ENCODE results near the gene CYB5R4.
"Not testable (repeated sequence)": the region's sequence is repeated elsewhere in the genome, so short reads cannot be mapped to it uniquely, and the experiment has no call there.

The CYB5R4 gene

DNA sequence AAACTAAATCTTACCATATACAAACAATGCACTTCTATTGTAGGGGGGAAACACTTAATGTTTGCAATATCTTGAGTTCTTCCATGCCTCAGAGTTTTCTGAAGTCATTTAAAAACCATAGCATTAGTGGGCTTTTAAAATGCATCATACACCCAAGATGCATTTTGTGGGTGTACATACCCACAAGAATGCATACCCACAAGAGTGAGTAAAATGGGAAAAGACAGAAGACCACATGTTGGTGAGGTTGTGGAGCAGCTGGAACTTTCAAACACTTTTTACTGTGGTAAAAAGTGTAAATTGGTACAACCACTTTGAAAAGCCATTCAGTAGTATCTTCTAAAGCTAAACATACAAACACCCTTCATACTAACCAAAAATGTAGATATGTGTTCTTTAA, 57.5 kb downstream of the CYB5R4 start:
- no peak for DNase-seq

DNA sequence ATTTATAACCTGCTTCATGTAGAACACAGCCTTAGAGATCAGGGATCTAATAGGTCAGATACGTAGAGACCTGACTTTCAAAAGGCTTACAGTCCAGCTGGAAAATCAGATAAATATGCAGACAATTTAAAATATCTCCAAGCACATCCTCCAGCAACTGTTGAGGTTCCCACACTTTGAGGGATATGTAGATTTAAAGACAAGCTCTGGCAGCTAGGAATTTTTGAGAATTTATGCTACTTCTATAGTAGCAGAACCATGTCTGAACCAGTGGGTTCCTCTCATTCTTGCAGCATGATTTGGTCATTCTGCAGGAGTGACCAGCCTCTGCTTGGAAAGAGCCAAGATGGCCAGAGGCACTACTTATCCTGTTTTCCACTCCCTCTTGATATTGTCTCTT, 60.5 kb downstream of the CYB5R4 start:
- DNase-seq, result no peak

DNA sequence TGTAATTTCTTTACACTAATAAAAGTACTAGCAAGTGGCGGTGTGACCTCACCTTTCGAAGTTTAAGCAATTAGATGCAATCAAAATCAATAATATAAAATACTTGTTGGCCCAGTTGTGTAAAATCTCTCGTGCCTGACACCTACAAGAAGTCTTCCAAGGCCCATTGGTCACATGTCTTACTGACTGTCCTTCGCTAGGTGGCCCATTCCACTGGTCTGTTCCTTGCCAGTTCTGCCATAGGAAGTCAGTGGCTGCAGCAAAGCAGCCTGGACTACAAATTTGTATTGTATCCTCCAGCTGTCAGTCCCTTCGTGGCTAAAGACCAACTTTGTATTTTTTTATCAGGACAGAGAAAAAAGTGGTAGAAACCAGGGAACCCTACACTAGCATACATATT, 61.8 kb downstream of the CYB5R4 start:
- no peak for DNase-seq

DNA sequence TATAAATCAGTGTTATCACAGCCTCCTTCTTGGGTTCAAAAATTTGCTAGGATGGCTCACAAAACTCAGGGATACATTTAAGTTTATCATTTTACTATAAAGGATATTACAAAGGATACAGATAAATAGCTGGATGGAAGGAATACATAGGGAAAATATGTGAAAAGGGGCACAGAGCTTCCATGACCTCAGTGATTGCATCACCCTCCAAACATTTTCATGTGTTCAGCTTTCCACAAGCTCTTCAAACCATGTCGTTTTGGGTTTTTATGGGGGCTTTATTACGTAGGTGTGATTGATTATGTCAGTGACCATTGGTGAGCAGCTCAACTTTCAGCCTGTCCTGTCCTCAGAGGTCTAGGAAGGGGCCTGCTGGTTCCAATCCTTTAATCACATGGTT, 68.0 kb downstream of the CYB5R4 start:
- no peak for DNase-seq

DNA sequence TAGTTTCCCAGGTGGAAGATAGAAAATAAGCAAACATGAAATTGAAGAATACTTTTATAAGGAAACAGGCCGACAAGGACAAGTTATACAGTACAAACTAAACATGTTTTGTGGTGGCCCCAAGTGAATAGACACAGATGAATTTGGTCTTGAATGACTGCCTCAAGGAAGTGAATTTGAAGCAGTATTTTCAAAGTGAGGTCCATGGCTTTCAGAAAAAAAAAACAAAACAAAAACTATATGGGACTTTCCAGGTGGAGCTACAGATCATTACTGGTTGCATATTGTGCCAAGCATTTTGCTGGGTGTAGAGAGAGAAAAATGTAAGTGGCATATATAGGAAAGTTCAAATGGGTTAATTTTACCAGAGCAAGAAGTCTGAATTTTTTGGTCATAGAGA, 68.8 kb downstream of the CYB5R4 start:
- no peak for DNase-seq

DNA sequence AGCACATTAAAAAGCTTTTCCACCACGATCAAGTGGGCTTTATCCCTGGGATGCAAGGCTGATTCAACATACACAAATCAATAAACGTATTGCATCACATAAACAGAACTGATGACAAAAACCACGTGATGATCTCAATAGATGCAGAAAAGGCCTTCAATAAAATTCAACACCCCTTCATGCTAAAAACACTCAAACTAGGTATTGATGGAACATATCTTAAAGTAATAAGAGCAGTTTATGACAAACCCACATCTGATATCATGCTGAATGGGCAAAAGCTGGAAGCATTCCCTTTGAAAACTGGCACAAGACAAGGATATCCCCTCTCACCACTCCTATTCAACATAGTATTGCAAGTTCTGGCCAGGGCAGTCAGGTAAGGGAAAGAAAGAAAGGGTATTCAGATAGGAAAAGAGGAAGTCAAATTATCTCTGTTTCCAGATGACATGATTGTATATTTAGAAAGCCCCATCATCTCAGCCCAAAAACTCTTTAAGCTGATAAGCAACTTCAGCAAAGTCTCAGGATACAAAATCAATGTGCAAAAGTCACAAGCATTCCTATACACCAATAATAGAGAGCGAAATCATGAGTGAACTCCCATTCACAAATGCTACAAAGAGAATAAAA, 86.8 kb downstream of the CYB5R4 start:
- not testable (repeated sequence) for DNase-seq

DNA sequence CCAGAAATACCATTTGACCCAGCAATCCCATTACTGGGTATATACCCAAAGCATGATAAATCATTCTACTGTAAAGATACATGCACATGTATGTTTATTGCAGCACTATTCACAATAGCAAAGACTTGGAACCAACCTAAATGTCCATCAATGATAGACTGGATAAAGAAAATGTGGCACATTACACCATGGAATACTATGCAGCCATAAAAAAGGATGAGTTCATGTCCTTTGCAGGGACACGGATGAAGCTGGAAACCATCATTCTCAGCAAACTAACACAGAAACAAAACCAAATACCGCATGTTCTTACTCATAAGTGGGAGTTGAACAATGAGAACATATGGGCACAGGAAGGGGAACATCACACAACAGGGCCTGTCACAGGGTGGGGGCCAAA, 88.5 kb downstream of the CYB5R4 start:
- not testable (repeated sequence) for DNase-seq

DNA sequence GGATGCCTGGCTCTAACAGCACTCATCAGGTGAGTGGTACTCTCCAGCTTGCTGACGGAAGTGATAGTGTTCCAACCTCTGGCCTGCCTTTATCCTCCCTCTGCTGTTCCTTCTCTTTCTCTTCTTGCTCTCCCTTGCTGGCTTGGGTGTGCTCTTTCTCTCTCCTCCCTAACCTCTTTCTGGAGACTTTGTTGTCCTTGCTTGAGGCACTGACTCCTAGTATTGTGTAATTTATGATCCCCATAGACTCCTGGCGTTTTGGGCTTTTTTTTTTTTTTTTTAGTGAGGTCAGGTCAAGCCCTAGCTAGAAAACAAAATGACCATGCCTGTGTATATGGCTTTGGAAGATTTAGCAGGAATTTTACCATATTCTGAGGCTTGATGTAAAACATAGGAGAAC, 89.4 kb downstream of the CYB5R4 start:
- DNase-seq, result no peak

DNA sequence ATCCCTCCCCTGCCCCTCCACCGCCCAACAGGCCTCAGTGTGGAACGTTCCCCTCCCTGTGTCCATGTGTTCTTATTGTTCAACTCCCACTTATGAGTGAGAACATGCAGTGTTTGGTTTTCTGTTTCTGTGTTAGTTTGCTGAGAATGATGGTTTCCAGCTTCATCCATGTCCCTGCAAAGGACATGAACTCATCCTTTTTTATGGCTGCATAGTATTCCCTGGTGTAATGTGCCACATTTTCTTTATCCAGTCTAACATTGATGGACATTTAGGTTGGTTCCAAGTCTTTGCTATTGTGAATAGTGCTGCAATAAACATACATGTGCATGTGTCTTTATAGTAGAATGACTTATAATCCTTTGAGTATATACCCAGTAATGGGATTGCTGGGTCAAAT, 91.9 kb downstream of the CYB5R4 start:
- not testable (repeated sequence) for DNase-seq

DNA sequence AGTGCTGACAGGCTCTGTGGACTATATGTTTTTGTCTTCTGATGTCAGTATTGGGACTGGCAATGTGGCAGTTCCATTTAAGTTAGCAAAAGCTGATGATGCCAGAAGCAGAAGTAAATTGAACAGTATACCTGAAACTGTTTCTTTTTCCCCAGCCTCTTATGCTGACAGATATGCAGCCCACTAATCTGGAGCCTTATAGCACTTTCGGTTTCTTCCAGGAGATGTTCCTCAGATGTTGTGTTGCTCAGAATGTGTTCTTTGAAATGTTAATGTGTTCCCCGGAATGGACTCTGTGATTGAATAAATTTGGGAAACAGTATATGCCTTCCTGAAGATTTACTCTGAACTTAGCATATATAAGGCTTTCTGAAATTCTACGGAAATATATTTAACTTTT, 93.3 kb downstream of the CYB5R4 start:
- no peak for DNase-seq

DNA sequence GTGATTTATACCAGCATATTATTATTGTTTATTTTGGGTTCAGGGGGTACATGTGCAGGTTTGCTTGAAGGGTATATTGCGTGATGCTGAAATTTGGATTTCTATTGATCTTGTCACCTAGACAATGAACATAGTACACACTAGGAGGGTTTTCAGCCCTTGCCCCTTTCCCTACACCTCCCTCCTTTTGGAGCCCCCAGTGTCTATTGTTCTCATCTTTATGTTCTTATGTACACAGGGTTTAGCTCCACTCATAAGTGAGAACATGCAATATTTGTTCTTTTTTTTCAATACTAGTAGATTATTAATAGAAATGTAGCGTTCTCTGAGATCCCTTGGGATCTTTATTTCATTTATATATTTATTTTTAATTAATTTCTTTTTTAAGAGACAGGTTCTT, 94.9 kb downstream of the CYB5R4 start:
- DNase-seq, result no peak

DNA sequence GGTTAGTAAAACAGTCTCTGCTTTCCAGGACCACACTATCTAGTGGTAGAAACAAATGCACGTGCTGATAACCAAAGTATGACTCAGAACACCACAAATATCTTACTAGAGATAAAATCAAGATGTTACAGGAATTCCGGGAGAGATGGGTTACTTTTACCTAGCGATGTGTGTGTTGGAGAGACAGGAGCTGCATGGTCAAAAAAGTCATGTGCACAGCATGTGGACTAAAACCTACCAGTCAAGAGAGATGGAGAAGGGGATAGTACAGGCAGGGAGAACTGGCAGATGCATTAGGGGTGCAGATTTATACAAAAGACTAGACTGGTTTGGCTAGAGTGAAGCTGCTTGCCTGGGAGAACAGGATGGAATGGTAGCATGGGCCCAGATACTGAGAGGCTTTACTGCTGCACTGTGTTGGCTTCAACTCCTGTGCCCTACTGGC, 98.8 kb downstream of the CYB5R4 start:
- DNase-seq, result no peak

DNA sequence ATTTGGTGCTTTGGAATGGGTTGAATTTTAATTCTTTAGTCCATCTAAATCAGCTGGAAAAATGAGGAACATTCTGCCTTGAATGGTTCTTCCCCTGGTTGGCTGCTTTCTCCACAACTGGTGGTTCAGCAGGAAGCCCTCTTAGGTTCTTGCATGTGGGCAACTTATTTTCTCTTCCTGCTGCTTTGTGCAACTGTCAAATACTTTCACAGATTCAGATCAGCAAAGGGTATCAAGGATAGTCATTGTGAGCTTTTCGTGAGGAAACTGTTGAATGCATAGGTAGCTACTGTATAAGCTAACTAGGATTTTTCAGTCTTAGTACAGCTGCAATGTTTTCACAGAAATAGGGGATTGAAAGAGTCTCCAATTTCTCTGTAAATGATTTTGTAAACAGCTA, 101.2 kb downstream of the CYB5R4 start:
- no peak for DNase-seq

DNA sequence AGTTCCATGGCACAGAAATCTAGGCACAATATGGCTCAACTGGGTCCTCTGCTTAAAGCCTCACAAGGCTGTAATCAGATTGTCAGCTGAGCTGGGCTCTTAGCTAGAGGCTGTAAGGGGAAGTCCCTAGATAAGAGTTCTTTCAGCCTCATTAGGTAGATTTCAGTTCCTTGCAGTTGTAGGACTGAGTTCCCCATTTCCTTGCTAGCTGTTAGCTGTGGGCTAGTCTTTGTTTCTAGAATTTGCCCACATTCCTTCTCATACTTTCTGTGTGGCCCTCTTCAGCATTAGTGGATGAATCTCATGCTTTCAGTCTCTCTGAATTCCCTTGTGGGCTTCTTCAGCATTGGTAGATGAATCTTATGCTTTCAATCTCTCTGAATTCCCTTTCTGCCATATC, 103.1 kb downstream of the CYB5R4 start:
- DNase-seq, result peak; percentile 38

DNA sequence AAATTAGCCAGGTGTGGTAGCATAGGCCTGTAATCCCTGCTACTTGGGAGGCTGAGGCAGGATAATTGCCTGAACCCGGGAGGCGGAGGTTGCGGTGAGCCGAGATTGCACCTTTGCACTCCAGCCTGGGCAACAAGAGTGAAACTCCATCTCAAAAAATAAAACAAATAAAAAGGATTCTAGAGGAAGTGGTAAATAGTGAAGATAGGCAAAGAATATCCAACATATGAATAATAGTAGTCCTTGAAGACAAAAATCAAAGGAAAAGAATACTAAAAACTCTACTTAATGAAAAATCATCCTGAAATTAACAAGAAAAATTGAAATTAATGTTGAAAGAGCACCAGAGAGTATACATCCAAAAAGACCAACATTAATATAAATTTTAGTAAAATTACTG, 107.0 kb downstream of the CYB5R4 start:
- no peak for DNase-seq

DNA sequence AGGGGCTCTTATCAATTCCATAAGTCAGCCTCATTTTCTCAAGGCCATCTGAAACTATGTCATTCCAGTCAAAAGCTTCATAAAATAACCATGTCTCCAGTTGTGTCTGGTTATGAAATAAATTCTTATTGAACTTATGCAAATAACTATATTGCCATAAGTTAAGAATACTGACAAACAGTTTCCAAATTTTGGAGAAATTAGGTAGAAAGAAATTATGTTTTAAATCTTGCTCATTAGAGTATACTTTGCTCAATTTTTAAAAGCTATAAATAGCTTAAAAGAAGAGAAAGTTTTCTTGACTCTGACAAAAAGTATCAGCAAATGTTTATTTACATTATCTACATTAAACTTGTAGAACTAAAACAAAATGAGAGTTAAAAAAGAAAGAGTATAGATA, 111.1 kb downstream of the CYB5R4 start:
- DNase-seq, result no peak

DNA sequence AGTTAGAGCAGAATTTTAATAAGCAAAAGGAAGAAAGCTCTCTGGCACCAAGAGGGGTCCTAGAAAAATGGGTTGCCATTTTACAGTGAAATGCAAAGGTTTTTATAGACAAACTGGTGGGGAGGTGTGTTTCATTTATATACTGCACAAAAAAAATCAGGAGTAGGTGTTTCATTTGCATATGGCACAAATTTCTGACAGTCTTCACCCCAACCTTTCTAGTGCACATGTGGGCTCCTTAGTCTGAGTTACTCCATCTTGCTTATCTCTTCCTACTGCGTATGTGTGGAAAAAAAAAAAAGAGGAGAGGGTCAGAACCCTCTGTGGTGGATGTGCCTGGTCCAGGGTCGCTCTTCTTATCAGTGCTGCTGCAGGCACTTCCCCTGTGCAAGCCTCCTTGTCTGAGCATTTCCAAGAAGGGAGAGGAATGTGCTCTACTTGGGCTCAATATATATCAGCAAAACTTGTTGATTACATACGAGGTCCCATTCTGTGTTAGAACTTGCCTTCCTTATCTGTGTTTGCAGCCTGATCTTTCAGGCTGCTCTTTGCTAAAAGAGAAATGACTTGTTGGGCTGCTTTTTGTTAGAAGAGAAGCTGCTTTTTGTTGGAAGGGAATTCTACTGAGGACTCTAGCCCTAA, 115.0 kb downstream of the CYB5R4 start:
- no peak for DNase-seq

DNA sequence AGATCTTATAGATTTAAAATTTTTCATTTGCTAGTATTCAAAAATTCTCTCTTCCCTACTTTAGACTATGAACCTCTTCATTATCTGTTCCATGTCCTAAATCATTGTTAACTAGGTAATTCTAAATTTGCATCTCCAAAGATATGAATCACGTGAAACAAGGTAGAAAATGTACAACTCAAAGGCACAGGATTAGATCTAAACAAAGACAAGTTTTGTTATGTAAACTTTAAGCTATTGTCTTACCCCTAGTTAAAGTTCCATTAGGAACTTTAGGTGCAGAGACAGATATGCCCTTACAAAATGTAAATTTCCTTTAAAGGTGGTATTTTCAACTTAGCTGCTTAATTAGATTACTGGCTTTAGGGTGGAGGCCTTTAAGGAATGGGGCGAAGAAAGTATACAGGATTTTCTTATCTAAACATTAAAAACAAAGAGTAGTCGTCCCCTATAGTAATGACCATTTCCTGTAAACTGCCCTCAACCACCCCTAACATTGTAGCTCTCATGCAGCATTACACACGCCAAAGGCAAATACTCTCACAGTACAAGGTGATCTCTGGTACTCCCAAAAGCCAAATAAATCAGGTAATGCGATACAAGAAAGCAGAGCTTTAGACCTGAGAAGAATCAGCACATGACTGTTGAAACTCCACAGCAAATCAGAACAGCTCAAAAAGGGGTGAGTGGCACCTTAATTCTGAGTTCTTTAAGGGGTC, 116.7 kb downstream of the CYB5R4 start:
- DNase-seq, result no peak

DNA sequence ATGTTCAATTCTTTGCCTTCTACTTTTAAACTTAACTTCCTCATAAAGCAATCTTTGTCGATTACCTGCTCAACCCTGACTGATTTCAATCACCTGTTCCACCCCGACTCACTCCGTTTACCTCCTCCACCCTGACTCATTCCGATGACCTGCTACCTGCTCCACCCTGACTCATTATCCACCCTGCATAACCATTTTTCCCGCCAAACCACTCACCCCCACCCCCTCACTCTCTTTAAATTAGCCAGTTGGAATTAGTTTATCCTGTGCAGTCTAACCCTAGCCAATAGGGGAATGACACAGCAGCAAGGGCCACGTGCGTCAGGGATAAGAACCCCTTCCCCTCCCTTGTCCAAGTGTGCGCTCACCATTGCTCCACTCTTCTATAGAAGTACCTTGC, 117.4 kb downstream of the CYB5R4 start:
- no peak for DNase-seq

DNA sequence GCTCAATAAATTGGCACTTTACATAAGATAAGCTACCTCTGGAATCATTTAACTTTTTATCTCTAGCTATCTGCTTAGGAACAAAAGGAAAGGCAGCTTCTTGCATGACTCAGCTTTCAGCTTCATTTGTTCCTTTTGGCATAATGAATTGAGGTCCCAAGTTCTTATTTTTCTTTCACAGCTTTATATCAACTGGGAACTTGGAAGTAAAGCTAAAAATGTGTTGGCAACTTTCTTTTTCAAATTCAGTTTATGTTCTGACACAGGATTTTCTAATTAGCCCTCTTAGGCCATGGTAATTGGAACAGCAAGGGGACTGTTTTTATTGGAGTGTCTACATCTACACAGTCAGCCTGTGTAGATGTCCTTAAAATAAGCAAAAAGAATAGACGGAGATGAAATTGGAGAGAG, 118.8 kb downstream of the CYB5R4 start:
- DNase-seq, result no peak

DNA sequence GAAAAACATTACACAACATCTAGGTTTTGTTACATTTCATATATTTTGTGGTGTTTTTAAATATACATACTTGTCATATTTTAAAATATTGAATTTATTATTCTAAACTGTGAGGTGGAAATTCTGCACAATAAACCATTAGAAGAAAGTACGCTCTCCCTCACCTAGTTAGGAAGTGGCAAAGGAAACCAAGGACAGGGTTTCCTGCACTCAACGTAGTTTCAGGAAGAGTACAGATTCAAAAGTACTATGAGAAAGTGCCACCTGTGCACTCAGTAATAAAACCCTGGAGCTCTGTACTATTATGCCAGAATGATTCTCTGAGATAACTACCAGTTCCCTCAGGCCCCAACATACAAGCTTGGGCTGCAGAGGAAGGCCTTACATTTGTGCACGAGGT, 119.5 kb downstream of the CYB5R4 start:
- no peak for DNase-seq

DNA sequence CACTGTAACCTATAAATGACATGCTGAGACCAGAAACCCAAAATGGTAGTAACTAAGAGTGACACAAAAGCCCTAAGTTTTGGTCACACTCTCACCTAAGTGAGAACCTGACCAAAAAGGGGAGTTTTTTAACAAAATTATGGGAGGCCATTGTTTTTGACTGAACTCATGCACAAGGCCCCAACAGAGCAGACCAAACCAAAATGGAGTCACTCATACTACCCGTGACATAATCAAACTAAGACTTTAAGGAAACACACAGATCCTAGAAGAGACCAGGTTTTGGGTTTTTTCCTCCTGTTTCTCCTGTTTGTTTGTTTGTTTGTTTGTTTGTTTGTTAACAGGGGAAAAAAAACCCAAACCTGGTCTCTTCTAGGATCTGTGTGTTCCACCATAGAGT, 124.9 kb downstream of the CYB5R4 start:
- DNase-seq, result no peak

DNA sequence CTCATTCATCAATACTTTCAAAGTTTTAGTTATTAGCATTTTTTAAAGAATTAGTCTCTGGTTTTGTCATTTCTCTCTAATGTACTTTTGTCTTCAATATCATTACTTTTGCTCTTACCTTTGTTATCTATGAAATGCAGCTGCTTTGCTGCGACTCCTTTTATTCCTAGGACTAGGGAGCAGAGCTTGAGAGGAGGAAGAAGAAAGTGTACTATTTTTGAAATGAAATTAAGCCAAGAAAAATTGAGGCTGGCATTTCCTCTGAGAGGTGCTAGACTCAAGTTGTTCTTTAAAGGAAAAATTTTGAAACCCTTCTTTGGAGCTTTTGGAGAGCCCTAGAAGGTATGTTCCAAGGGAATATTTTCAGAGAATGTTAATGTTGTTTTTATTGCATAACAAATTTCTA, 125.8 kb downstream of the CYB5R4 start:
- no peak for DNase-seq

DNA sequence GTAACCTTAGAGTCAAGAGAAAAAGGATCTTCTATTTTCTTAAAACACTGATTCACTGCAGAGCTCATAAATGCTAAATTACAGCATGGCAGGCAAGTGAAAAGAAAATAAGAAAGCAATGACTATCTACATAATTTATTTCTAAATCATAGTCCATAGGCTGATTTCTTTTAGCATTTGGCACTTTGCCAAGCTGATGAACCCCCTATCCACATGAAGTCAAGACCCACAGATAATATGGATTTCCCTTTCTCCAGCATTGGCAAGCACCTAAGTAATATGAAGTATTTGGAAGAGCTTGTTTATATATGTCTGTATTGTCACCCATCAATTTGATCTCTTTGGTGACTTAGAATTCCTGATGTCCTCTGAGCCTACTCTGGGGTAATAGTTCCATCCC, 126.2 kb downstream of the CYB5R4 start:
- no peak for DNase-seq

Measured in inflammatory macrophage treated with lipopolysaccharide for 4 hours (primary cell).